Skin of body (tissue), 2 donors: Measurements from ENCODE around the gene MAPK8IP1. TPM values are rescaled to one million over a fixed set of nuclear protein-coding genes. Genes with fewer than 3 reads are reported as not detected.

Experiments
- DNase-seq: peaks from one replicate; lab custom pipeline; 2025; lab: John Stamatoyannopoulos, UW
- total RNA-seq: library from RNA; depleted of rRNA; stranded (reverse); fragments of >200 nt; gene quantifications from one replicate; pipeline ENCODE4 v1.2.3, GENCODE V29; 2014

Gene MAPK8IP1
- total RNA-seq, 1 donor from 2014 or later, result 3.7 TPM

GRCh38 chr11:45906965-45907611, 21.6 kb downstream of the MAPK8IP1 start, which contains the start of gene FREY1:
Gene FREY1, minus strand, starts transcription at chr11:45907271. Its CDS starts 26 bp downstream, at chr11:45907245.
- no peak for DNase-seq

DNA sequence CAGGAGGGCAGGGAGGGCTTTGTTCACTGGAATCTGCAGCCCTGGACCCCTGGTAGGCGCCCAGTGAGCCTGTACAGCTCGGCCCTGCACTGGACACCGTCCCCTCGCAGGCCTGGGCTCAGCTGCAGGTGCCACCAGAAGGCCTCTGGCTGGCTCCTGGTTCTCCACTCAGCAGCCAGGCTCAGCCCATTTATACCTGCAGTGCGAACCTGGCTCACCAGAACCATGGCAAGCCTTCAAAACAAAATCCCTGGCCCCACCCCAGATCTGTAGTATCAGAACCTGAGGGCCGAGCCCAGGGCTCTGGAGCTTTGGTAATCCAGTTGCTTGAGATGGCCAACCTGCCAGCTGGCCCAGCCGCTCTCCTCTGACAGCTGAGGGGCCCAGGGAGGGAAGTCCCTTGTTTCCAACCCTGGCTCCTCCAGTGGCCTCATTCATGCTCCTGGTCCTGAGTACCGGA, 22.5 kb downstream of the MAPK8IP1 start:
- DNase-seq, result no peak

GRCh38 chr11:45909594-45910475, 24.4 kb downstream of the MAPK8IP1 start:
- DNase-seq, result no peak

DNA sequence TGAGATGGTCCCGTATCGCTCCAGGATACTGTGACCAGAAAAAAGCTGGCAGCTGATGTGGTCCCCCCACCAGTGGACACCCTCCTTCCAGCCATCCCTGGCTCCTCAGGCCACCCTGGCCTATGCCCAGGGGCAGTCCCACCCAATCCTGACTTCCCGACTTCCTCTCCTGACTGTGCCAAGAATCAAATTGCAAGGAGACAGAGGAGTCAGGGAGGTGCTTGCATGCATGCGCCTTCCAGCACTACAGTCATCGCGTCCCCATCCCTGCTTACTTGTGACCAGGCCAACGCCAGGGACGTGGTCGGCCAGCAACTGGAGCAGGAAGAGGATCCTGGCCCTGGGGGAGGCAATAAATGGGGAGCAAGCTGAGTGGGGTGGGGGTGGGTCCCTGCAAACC, 25.2 kb downstream of the MAPK8IP1 start:
- DNase-seq, result no peak

GRCh38 chr11:45913514-45913913, 28.1 kb downstream of the MAPK8IP1 start:
- no peak for DNase-seq

GRCh38 chr11:45913942-45914635, 28.6 kb downstream of the MAPK8IP1 start:
- no peak for DNase-seq

GRCh38 chr11:45915446-45915845, 30.0 kb downstream of the MAPK8IP1 start:
- DNase-seq, result no peak

- DNase-seq, result no peak
Measured at GRCh38 chr11:45917286-45917622, 31.8 kb downstream of the MAPK8IP1 start.

DNA sequence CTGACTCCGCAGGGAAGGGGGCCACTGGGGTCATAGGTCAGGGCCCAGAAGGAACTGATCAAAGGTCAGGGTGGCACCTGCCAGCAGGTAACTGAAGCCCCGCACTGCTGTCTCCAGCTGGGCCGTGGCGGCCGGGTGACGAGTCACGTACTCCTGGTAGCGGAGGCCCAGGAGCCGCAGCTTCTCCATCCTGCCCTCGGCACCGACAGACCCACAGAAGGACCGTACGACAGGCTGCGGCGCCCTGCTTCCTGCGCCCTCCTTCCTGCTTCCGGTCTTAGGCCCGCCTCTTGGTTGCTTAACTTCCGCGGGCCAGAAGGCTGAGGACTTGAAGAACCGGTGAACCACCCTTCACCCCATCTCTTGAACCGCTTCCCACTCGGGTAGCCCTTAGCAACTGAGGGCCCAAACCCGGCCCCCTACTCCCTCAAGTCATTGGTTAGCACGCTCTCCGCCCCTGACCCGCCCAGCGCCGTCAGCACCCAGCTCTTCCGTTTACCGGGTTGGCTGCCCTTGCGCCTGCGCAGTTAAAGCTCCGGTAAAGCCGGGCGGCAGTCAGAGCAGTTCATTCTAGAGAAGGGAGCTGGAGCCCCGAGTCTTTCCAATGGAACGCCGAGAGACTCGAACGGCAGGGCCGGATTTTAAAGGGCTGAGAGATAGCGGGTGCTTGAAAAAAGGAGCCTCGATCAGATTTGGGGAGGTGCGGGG, 32.3 kb downstream of the MAPK8IP1 start, which contains the start of gene PEX16:
Gene PEX16, minus strand, starts transcription at position 255 of the 708 bp plus-strand sequence. Its CDS starts 66 bp downstream, at position 189.
- peak; percentile 98 for DNase-seq

GRCh38 chr11:45918331-45918941, 33.0 kb downstream of the MAPK8IP1 start:
- no peak for DNase-seq

DNA sequence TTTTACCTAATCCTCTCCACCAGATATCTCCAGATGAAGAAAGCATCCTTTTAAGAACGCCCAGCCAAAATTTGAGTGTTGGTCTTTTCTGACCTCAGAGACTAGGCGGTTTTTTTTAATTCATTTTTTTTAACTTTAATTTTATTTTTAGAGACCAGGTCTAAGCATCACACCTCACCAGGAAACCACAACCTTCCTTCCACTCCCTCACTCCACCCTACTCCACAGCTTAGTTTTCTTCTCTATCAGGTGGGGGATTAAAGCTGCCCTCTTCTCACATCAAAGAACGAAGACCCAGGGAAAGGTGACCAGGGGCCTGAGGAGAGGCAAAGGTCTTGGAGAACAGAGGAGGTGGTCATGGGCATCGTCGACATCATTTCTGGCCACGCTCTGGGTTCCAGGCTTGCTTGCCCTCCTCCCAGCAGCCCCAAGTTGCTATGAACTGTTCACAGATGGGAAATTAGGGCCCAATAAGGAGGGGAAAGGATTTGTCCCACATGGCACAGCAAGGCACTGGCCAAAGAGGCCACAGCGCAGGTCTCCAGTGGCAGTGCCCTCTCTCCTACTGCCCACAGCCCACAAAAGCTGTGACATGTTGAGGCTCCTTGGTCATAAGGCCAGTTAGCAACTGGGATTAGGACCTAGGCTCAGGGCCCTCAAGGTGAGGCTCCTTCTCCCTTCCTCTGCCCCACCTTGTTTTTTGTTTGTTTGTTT, 33.7 kb downstream of the MAPK8IP1 start:
- DNase-seq, result no peak

GRCh38 chr11:45919806-45920530, 34.5 kb downstream of the MAPK8IP1 start:
- no peak for DNase-seq

DNA sequence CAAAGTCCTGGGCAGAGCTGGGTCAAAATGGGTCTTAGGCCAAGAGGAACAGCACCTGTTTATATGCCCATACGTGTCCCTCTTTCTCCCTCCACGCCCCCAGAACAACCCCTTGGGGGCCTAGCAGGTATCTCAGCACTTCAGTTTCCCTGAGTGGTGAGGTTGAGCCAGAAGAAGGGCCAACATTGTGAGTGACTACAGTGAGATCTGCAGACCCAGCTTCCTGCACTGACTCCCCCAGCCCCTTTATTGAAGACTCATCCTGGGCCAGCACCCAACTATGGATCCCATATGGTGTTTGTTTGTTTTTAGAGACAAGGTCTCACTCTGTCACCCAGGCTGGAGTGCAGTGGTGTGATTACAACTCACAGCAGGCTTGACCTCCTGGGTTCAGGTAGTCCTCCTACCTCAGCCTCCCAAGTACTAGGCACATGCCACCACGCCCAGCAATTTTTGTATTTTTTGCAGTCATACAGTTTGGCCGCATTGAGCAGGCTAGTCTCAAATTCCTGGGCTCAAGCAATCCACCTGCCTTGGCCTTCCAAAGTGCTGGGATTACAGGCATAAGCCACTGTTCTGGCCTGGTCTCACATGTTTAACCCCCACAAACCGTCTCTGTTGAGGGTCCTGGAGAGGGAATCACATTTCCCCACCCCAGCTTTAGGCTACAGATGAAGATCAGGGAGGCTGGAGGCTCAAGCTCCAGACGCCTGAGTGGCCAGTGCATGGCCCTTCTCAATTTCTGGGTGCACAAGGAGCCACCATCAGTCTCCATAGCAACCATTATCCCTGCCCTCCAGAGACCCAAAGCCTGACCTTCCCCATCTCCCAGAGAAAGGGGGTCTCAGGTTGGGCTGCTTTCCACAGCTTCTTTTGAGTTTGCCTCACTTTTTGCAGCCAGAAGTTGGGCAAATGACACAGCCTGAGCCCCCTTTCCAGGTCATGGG, 35.4 kb downstream of the MAPK8IP1 start:
- DNase-seq, result no peak

DNA sequence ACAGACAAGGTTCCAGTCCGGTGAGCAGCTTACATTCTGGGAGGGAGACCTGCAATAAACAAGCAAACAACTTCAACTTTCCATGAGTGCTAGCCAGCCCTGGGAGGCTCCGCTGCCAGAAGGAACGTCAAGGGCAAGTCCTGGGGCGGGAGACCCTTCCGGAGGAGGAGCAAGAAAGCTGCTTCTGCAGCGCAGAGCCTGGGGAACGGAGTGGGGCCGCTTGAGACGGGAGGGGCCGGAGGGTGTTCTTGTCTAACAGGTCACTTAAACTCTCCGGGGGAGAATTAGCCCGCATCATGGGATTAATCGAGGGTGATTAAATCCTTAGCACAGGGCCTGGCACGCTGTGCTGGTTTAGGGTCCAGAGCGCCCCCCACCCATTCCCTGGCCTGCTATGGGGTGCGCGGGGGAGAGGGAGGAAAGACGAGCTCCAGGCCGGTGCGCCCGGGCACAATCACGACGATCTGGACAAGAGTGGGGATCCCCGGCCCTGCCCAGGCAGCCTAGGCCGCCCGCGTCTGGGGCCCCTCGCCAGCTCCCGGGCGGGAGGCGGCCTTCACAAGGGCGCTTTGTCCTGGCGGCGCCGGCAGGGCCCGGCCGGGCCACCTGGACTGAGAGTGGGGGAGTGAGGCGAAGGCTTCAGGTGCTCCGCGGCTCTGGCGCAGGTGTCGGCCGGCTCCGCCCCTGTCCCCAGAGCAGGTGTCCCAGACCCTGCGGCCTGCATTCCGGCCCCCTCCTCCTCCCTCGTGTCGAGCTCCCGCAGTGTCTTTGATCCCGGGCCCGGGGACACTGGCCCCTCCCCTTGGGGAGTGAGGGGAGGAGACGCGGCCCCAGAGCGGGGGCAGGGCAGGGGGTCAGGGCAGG, 36.3 kb downstream of the MAPK8IP1 start:
- DNase-seq, result no peak

- no peak for DNase-seq
Measured at GRCh38 chr11:45922425-45923082, 37.1 kb downstream of the MAPK8IP1 start, which contains the start of gene LARGE2. Gene LARGE2, plus strand, starts transcription at chr11:45922656. Its CDS starts 227 bp downstream, at chr11:45922883.

- DNase-seq, result no peak
Measured at GRCh38 chr11:45924036-45924915, 38.8 kb downstream of the MAPK8IP1 start.
